Stomach (tissue), 4 donors: ENCODE measurements around the gene SLC6A11.

Experiments
- EP300 ChIP-seq: sonication (generic); formaldehyde crosslinking; IDR thresholded peaks from one replicate; pipeline ENCODE4 v1.6.1; 2017; ENCODE audit warnings: antibody characterized with exemption
- POLR2A ChIP-seq, 4 donors: fragments of 450-650 bp; IDR thresholded peaks; one replicate each; pipeline ENCODE4 v1.6.1; 2016; ENCODE audit warnings: antibody characterized with exemption in 4 of 4, control low read depth in 2 of 4, mild to moderate bottlenecking in 1 of 4, moderate library complexity in 1 of 4
- POLR2AphosphoS5 ChIP-seq, 3 donors: sonication (generic); formaldehyde crosslinking; IDR thresholded peaks; one replicate each; pipeline ENCODE4 v1.6.1; 2016; ENCODE audit warnings: antibody characterized with exemption in 3 of 3
- TF ChIP-seq, protein P1 (sequence below), 7 experiments: fragments of 450-650 bp in 4 of 7; fragments of 200-600 bp in 3 of 7; sonication (generic) in 3 of 7; IDR thresholded peaks; one replicate each; pipeline ENCODE4 v1.5.1; 2016 to 2019; ENCODE audit warnings: antibody characterized with exemption in 7 of 7, control low read depth in 2 of 7, mild to moderate bottlenecking in 1 of 7

DNA sequence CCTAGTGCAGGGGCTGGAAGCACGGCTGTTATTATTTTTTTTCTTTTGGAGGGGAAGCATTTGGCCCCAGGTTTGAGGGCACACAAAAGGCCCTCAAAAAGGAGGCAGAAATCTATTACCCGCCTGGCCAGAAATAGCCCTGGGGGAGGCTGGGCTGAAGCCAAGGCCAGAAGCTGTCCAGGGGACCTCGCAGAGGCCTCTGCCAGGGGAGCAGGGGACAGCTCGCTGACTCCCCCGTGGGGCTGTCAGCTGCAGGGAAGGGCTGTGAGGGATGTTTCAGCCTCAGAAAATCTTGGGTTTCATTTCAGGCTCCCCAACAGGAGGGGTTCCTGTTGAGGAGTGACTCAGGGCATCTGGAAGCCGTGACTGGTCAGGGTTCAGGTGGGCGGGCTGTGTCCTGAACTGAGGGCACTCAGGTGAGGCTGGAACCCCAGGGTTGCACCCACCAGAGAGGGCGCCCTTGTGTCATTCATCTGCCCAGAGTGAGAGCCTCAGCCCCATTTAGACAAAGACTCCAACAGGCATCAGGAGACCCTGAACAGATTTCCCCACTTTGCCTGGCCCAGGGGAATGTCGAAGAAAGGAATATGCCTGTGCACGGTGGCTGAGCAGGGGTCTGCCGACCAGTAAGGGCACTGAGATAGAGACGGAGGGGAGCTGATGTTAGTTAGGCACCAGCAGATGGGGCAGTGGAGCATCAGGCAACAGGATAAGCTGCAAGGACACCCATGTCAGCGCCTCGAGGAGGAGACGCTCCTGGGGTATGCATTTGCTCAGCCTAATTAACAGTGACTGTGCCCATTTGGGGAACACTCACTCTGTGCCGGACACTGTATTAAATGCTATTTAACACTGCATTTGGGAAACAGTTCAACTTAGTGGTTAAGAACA is 43.5 kb upstream of the SLC6A11 start:
- TF ChIP-seq, protein P1, sequence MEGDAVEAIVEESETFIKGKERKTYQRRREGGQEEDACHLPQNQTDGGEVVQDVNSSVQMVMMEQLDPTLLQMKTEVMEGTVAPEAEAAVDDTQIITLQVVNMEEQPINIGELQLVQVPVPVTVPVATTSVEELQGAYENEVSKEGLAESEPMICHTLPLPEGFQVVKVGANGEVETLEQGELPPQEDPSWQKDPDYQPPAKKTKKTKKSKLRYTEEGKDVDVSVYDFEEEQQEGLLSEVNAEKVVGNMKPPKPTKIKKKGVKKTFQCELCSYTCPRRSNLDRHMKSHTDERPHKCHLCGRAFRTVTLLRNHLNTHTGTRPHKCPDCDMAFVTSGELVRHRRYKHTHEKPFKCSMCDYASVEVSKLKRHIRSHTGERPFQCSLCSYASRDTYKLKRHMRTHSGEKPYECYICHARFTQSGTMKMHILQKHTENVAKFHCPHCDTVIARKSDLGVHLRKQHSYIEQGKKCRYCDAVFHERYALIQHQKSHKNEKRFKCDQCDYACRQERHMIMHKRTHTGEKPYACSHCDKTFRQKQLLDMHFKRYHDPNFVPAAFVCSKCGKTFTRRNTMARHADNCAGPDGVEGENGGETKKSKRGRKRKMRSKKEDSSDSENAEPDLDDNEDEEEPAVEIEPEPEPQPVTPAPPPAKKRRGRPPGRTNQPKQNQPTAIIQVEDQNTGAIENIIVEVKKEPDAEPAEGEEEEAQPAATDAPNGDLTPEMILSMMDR (IDR thresholded peaks at IDR 0.05), result no peak
- TF ChIP-seq POLR2A (IDR thresholded peaks at IDR 0.05) (no peak), EP300 (no peak), POLR2AphosphoS5 (IDR thresholded peaks at IDR 0.05) (no peak)
